Hepatocyte (in vitro differentiated cells): ENCODE results near the gene NSUN6. TPM values are rescaled to one million over a fixed set of nuclear protein-coding genes. Genes with fewer than 3 reads are reported as not detected.

Source experiments
- DNase-seq: peaks from one replicate; pipeline ENCODE4 v3.0.0-alpha.2; 2016; ENCODE audit warnings: low spot score
- H2AFZ ChIP-seq: fragments of 200-600 bp; sonication (generic); 2 replicates; pipeline ENCODE4 v1.6.0; 2016; ENCODE audit warnings: antibody characterized with exemption, mild to moderate bottlenecking
- H3K27ac ChIP-seq: fragments of 200-600 bp; sonication (generic); 2 replicates; pipeline ENCODE4 v1.5.1; 2016; ENCODE audit warnings: mild to moderate bottlenecking
- H3K27me3 ChIP-seq: fragments of 200-600 bp; sonication (generic); 2 replicates; pipeline ENCODE4 v1.6.1; 2016
- H3K36me3 ChIP-seq: fragments of 200-600 bp; sonication (generic); replicated peaks from 2 replicates; pipeline ENCODE4 v1.5.1; 2016; ENCODE audit warnings: low read depth; ENCODE audit not compliant: insufficient read depth
- H3K4me1 ChIP-seq: fragments of 200-600 bp; sonication (generic); 2 replicates; pipeline ENCODE4 v1.5.1; 2016; ENCODE audit warnings: mild to moderate bottlenecking, moderate library complexity; ENCODE audit not compliant: insufficient read depth
- H3K4me2 ChIP-seq: fragments of 200-600 bp; sonication (generic); 2 replicates; pipeline ENCODE4 v1.6.0; 2016
- H3K4me3 ChIP-seq: fragments of 200-600 bp; sonication (generic); 2 replicates; pipeline ENCODE4 v1.5.1; 2016; ENCODE audit warnings: mild to moderate bottlenecking
- H3K79me2 ChIP-seq: fragments of 200-600 bp; sonication (generic); 2 replicates; pipeline ENCODE4 v1.6.0; 2017; ENCODE audit warnings: mild to moderate bottlenecking
- H3K9me2 ChIP-seq: fragments of 200-600 bp; sonication (generic); replicated peaks from 2 replicates; pipeline ENCODE4 v1.6.0; 2017; ENCODE audit warnings: mild to moderate bottlenecking; ENCODE audit not compliant: insufficient read depth
- H3K9me3 ChIP-seq: fragments of 200-600 bp; sonication (generic); 2 replicates; pipeline ENCODE4 v1.5.1; 2016; ENCODE audit warnings: low read depth, mild to moderate bottlenecking
- H4K20me1 ChIP-seq: fragments of 200-600 bp; sonication (generic); 2 replicates; pipeline ENCODE4 v1.6.0; 2016; ENCODE audit warnings: mild to moderate bottlenecking; ENCODE audit not compliant: insufficient read depth, poor library complexity, severe bottlenecking
- EZH2 ChIP-seq: fragments of 200-600 bp; sonication (generic); IDR thresholded peaks from 2 replicates; pipeline ENCODE4 v1.6.1; 2016; ENCODE audit warnings: antibody characterized with exemption, mild to moderate bottlenecking, borderline replicate concordance
- EZH2phosphoT487 ChIP-seq: fragments of 200-600 bp; sonication (generic); IDR thresholded peaks from one replicate; pipeline ENCODE4 v1.6.1; 2018; ENCODE audit warnings: antibody characterized with exemption, mild to moderate bottlenecking, low read depth, moderate library complexity; ENCODE audit not compliant: unreplicated experiment, severe bottlenecking
- WGBS: methylation state at CpG from one replicate; pipeline ENCODE4 v1.1.6; 2016; ENCODE audit warnings: low lambda C conversion rate; ENCODE audit errors: missing lambda C conversion rate; 5-methylcytosine and 5-hydroxymethylcytosine counted together
- polyA plus RNA-seq: library from polyadenylated mRNA; unstranded; fragments of >200 nt; fragmentation: Nextera tagmentation; extraction: Ambion mirVana; gene quantifications from 2 replicates; pipeline ENCODE4 v1.2.1, GENCODE V29; 2016
- total RNA-seq: library from RNA; depleted of rRNA; stranded (reverse); fragments of >200 nt; gene quantifications from 2 replicates; pipeline ENCODE4 v1.2.3, GENCODE V29; 2014
- TF ChIP-seq, protein P1 (sequence below): fragments of 200-600 bp; sonication (generic); IDR thresholded peaks from 2 replicates; pipeline ENCODE4 v1.5.1; 2016; ENCODE audit warnings: antibody characterized with exemption, mild to moderate bottlenecking; ENCODE audit not compliant: poor library complexity

Gene NSUN6
- total and polyA plus RNA-seq, 2 experiments from 2014 or later: 12.2 to 14.6 TPM

DNA sequence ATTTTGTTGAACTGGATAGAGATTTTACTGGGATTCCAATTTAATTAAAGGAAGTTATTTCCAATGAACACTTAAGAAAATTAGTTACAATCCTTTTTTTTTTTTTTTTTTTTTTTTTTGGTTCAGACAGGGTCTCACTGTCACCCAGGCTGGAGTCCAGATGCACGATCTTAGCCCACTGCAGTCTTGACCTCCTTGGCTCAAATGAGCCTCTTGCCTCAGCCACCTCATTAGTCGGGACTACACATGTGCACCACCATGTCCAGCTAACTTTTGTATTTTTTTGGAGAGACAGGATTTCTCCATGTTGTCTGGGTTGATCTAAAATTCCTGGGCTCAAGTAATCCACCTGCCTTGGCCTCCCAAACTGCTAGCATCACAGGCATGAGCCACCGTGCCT lies 5.3 kb upstream of the NSUN6 start:
- Histone ChIP-seq H4K20me1 (peaks cover 15% of the 10 kb centered on the region), H3K27me3 (no peaks in the 10 kb centered on the region), H3K9me2 (no peaks in the 10 kb centered on the region), H3K4me2 (no peak overlapping the region), H3K4me1 (peaks cover 9% of the 10 kb centered on the region), H3K9me3 (no peaks in the 10 kb centered on the region), H3K4me3 (no peak overlapping the region), H3K27ac (no peak overlapping the region), H3K36me3 (no peaks in the 10 kb centered on the region), H3K79me2 (peaks cover 23% of the 10 kb centered on the region), H2AFZ (no peak overlapping the region)
- 96% methylated on average over 3 of the region's 3 CpGs for WGBS
- TF ChIP-seq, protein P1, sequence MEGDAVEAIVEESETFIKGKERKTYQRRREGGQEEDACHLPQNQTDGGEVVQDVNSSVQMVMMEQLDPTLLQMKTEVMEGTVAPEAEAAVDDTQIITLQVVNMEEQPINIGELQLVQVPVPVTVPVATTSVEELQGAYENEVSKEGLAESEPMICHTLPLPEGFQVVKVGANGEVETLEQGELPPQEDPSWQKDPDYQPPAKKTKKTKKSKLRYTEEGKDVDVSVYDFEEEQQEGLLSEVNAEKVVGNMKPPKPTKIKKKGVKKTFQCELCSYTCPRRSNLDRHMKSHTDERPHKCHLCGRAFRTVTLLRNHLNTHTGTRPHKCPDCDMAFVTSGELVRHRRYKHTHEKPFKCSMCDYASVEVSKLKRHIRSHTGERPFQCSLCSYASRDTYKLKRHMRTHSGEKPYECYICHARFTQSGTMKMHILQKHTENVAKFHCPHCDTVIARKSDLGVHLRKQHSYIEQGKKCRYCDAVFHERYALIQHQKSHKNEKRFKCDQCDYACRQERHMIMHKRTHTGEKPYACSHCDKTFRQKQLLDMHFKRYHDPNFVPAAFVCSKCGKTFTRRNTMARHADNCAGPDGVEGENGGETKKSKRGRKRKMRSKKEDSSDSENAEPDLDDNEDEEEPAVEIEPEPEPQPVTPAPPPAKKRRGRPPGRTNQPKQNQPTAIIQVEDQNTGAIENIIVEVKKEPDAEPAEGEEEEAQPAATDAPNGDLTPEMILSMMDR: no peak
- no peak for TF ChIP-seq EZH2phosphoT487
- TF ChIP-seq EZH2: no peak
- no peak for DNase-seq

DNA sequence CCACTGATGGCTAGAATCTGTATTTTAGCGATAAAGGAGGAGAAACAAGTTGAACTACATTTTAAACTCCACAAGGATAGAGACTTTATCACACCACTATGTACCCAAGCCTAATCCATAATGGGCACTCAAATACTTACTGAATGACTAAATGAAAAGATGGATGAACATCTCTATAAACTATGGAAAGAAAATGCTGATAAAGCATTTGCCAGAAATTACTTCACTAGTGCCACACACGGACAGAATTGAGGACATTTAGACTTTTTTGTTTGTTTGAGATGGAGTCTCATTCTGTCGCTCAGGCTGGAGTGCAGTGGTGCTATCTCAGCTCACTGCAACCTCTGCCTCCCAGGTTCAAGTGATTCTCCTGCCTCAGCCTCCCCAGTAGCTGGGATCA lies 1.7 kb upstream of the NSUN6 start:
- Histone ChIP-seq H3K9me2 (no peaks in the 10 kb centered on the region), H3K36me3 (no peaks in the 10 kb centered on the region), H3K4me1 (peaks cover 14% of the 10 kb centered on the region), H2AFZ (no peak overlapping the region), H4K20me1 (no peaks in the 10 kb centered on the region), H3K4me2 (no peak overlapping the region), H3K27ac (no peak overlapping the region), H3K9me3 (no peaks in the 10 kb centered on the region), H3K27me3 (no peaks in the 10 kb centered on the region), H3K4me3 (no peak overlapping the region), H3K79me2 (peaks cover 30% of the 10 kb centered on the region)
- WGBS: 98% methylated on average over 3 of the region's 3 CpGs
- DNase-seq: no peak
- TF ChIP-seq, protein P1: no peak
- TF ChIP-seq EZH2 (no peak), EZH2phosphoT487 (no peak)

DNA sequence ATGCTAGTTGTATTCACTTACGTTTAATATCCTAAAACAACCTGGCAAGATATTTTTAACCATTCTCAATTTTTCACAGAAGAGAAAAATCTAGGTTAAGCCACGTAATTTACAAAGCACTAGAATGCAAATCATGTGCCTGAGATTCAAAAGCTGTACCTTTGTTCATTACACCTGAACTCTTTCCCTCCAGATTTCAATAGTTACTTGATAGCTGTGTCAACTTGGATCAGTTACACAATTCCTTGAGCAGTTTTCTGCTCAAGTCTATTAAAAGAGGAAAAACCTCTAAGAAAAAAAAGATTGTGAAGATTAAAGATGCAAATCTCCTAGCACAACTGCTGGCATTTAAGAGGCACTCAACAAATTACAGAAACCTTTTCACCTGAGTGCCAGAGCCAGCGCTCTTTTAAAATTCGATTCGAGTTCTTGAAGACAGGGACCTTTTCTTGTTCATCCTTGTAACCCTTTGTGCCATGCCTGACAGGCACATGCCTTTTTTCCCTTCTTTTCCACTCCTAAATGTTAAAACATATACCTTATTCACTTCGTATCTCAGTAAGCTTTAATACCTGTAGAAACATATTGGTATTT lies 886 bp downstream of the NSUN6 start:
- Histone ChIP-seq H3K4me3 (peak overlapping the region; percentile 60), H3K9me2 (no peaks in the 10 kb centered on the region), H3K4me2 (peak overlapping the region; percentile 76), H3K36me3 (no peaks in the 10 kb centered on the region), H3K79me2 (peaks cover 34% of the 10 kb centered on the region), H3K9me3 (no peaks in the 10 kb centered on the region), H2AFZ (peak overlapping the region; percentile 73), H3K27ac (peak overlapping the region; percentile 92), H3K4me1 (peaks cover 14% of the 10 kb centered on the region), H4K20me1 (no peaks in the 10 kb centered on the region), H3K27me3 (no peaks in the 10 kb centered on the region)
- WGBS: 3% methylated on average over 6 of the region's 6 CpGs
- DNase-seq: no peak
- TF ChIP-seq EZH2 (no peak), EZH2phosphoT487 (no peak)
- TF ChIP-seq, protein P1: no peak
